ENCODE measurements around the gene FOXP1.

- TF ChIP-seq CTCF (IDR thresholded peaks at IDR 0.05; ENCODE audit: low read depth, low read length) (no peak), EZH2phosphoT487 (IDR thresholded peaks at IDR 0.05; ENCODE audit: low read depth) (no peak)
These were observed 96.7 kb downstream of the FOXP1 start for GRCh38 chr3:71486831-71487230.

Measured in OCI-LY3 (cell line).